Endothelial cell (in vitro differentiated cells): ENCODE data around the gene EXOC3L1. TPM values are rescaled to one million over a fixed set of nuclear protein-coding genes. Genes with fewer than 3 reads are reported as not detected.
A peak's percentile ranks its signal among the peaks of the same experiment; 100 is the strongest.

ENCODE experiments used
- DNase-seq: peaks from one replicate; pipeline ENCODE4 v3.0.0; 2021; ENCODE audit warnings: low spot score
- H3K27ac Mint-ChIP-seq: one replicate; pipeline ENCODE4 v1.8.0; 2021; ENCODE audit warnings: mixed read lengths, inconsistent platforms; ENCODE audit not compliant: unreplicated experiment
- H3K27me3 Mint-ChIP-seq: one replicate; pipeline ENCODE4 v1.8.0; 2021; ENCODE audit warnings: mild to moderate bottlenecking, moderate library complexity, mixed read lengths, inconsistent platforms; ENCODE audit not compliant: unreplicated experiment
- H3K36me3 Mint-ChIP-seq: one replicate; pipeline ENCODE4 v1.8.0; 2021; ENCODE audit warnings: mild to moderate bottlenecking, low read depth, mixed read lengths, inconsistent platforms; ENCODE audit not compliant: unreplicated experiment
- H3K4me1 Mint-ChIP-seq: one replicate; pipeline ENCODE4 v1.8.0; 2021; ENCODE audit warnings: mild to moderate bottlenecking, mixed read lengths, inconsistent platforms; ENCODE audit not compliant: unreplicated experiment
- H3K4me3 Mint-ChIP-seq: one replicate; pipeline ENCODE4 v1.8.0; 2021; ENCODE audit warnings: mild to moderate bottlenecking, mixed read lengths, inconsistent platforms; ENCODE audit not compliant: unreplicated experiment
- H3K9me3 Mint-ChIP-seq: one replicate; pipeline ENCODE4 v1.8.0; 2021; ENCODE audit warnings: mixed read lengths, inconsistent platforms; ENCODE audit not compliant: unreplicated experiment
- CTCF ChIP-seq: fragments of 200-600 bp; sonication (generic); IDR thresholded peaks from one replicate; pipeline ENCODE4 v1.5.0; 2021; ENCODE audit warnings: antibody characterized with exemption; ENCODE audit not compliant: unreplicated experiment
- total RNA-seq: library from RNA; stranded (reverse); fragmentation: NEBNext Ultra II Directional; extraction: Animal tissue kit (Norgen Biotek cat#: 25700); gene quantifications from one replicate; pipeline ENCODE4 v1.2.1, GENCODE V29; 2021; ENCODE audit not compliant: unreplicated experiment

EXOC3L1 gene
- total RNA-seq, 1 donor from 2014 or later = 150 TPM

- no peak for DNase-seq
- no peak for TF ChIP-seq CTCF
- H3K36me3 Mint-ChIP-seq = peaks cover 4% of the 10 kb centered on the region
- no peaks in the 10 kb centered on the region for H3K9me3 Mint-ChIP-seq
- H3K4me1 Mint-ChIP-seq = peaks cover 16% of the 10 kb centered on the region
- H3K27me3 Mint-ChIP-seq = peaks cover 44% of the 10 kb centered on the region
- H3K4me3 Mint-ChIP-seq = peak overlapping the region; percentile 51
- no peak overlapping the region for H3K27ac Mint-ChIP-seq
Observed at GRCh38 chr16:67157106-67157748, 32.7 kb downstream of the EXOC3L1 start.

- Mint-ChIP-seq H3K27me3 (peaks cover 46% of the 10 kb centered on the region), H3K9me3 (no peaks in the 10 kb centered on the region), H3K36me3 (peaks cover 4% of the 10 kb centered on the region), H3K4me1 (peaks cover 15% of the 10 kb centered on the region), H3K27ac (no peak overlapping the region), H3K4me3 (no peak overlapping the region)
- DNase-seq = no peak
- no peak for TF ChIP-seq CTCF
Observed at GRCh38 chr16:67156143-67156844, 33.6 kb downstream of the EXOC3L1 start.

GRCh38 chr16:67155295-67156142, 34.4 kb downstream of the EXOC3L1 start:
- H3K4me1 Mint-ChIP-seq = peaks cover 15% of the 10 kb centered on the region
- TF ChIP-seq CTCF = peak; percentile 97
- H3K4me3 Mint-ChIP-seq = no peak overlapping the region
- DNase-seq = peak; percentile 92
- peaks cover 4% of the 10 kb centered on the region for H3K36me3 Mint-ChIP-seq
- no peak overlapping the region for H3K27ac Mint-ChIP-seq
- no peaks in the 10 kb centered on the region for H3K9me3 Mint-ChIP-seq
- peaks cover 49% of the 10 kb centered on the region for H3K27me3 Mint-ChIP-seq

- Mint-ChIP-seq H3K27ac (no peak overlapping the region), H3K9me3 (no peaks in the 10 kb centered on the region), H3K4me1 (peaks cover 15% of the 10 kb centered on the region), H3K36me3 (peaks cover 4% of the 10 kb centered on the region), H3K4me3 (no peak overlapping the region), H3K27me3 (peaks cover 49% of the 10 kb centered on the region)
- no peak for TF ChIP-seq CTCF
- no peak for DNase-seq
Observed at GRCh38 chr16:67154578-67155294, 35.2 kb downstream of the EXOC3L1 start.
